ENCODE results near the gene NDUFAF2.

Gene NDUFAF2

GRCh38 chr5:61137835-61138234 is 192.8 kb downstream of the NDUFAF2 start:
- no peak for DNase-seq

- no peak for DNase-seq
These were observed 194.3 kb downstream of the NDUFAF2 start for GRCh38 chr5:61139094-61139873.

- no peak for DNase-seq
These were observed 194.9 kb downstream of the NDUFAF2 start for GRCh38 chr5:61139931-61140330.

GRCh38 chr5:61141801-61142200 is 196.8 kb downstream of the NDUFAF2 start:
- DNase-seq, result no peak

GRCh38 chr5:61142391-61142790 is 197.4 kb downstream of the NDUFAF2 start:
- no peak for DNase-seq

- no peak for DNase-seq
These were observed 197.8 kb downstream of the NDUFAF2 start for GRCh38 chr5:61142811-61143210.

GRCh38 chr5:61148515-61148914 is 203.5 kb downstream of the NDUFAF2 start:
- DNase-seq, result no peak

GRCh38 chr5:61151893-61152292 is 206.9 kb downstream of the NDUFAF2 start:
- no peak for DNase-seq

GRCh38 chr5:61159070-61159469 is 214.1 kb downstream of the NDUFAF2 start:
- DNase-seq, result no peak

- no peak for DNase-seq
These were observed 214.8 kb downstream of the NDUFAF2 start for GRCh38 chr5:61159836-61160235.

GRCh38 chr5:61160497-61160896 is 215.5 kb downstream of the NDUFAF2 start:
- DNase-seq, result no peak

GRCh38 chr5:61162010-61162831 is 217.2 kb downstream of the NDUFAF2 start, which contains the start of gene SMIM15:
TSS of gene SMIM15 (minus strand) at chr5:61162468. CDS start at chr5:61160171, 2,297 bp downstream.
- DNase-seq, result peak; percentile 79

- DNase-seq, result no peak
These were observed 218.0 kb downstream of the NDUFAF2 start for GRCh38 chr5:61162832-61163567.

- no peak for DNase-seq
These were observed 218.9 kb downstream of the NDUFAF2 start for GRCh38 chr5:61163905-61164304.

- no peak for DNase-seq
These were observed 222.4 kb downstream of the NDUFAF2 start for GRCh38 chr5:61167382-61167781.

GRCh38 chr5:61168951-61169350 is 223.9 kb downstream of the NDUFAF2 start:
- no peak for DNase-seq

- no peak for DNase-seq
These were observed 226.5 kb downstream of the NDUFAF2 start for GRCh38 chr5:61171479-61171878.

GRCh38 chr5:61176631-61177030 is 231.6 kb downstream of the NDUFAF2 start:
- DNase-seq, result no peak

- no peak for DNase-seq
These were observed 232.1 kb downstream of the NDUFAF2 start for GRCh38 chr5:61177070-61177469.

- DNase-seq, result no peak
These were observed 232.7 kb downstream of the NDUFAF2 start for GRCh38 chr5:61177716-61178115.

- no peak for DNase-seq
These were observed 233.7 kb downstream of the NDUFAF2 start for GRCh38 chr5:61178702-61179101.

- no peak for DNase-seq
These were observed 235.9 kb downstream of the NDUFAF2 start for GRCh38 chr5:61180886-61181285.

- no peak for DNase-seq
These were observed 237.4 kb downstream of the NDUFAF2 start for GRCh38 chr5:61182449-61182848.

Measured in KG1 (cell line).